Body of pancreas (tissue), 4 donors: ENCODE data around the gene SNRK. TPM values are rescaled to one million over a fixed set of nuclear protein-coding genes. Genes with fewer than 3 reads are reported as not detected.

ENCODE experiments used
- ATAC-seq: fragments of 150-250 bp; one replicate; pipeline ENCODE4 v1.9.1; 2016
- DNase-seq, 4 donors: peaks; one replicate each; pipeline ENCODE4 v3.0.0-alpha.2; 2019
- H3K27ac ChIP-seq, 4 donors: fragments of 200-600 bp; sonication (generic); 1 replicate in 3 of 4; 2 replicates in 1 of 4; pipeline versions ENCODE4 v1.5.1 to v1.6.1; 2016 to 2019; ENCODE audit warnings: mild to moderate bottlenecking in 1 of 4, mixed read lengths in 1 of 4, moderate library complexity in 1 of 4
- H3K27me3 ChIP-seq, 2 donors: fragments of 200-600 bp; sonication (generic); one replicate each; pipeline ENCODE4 v1.6.0; 2016; ENCODE audit warnings: mild to moderate bottlenecking in 1 of 2
- H3K36me3 ChIP-seq, 2 donors: fragments of 200-600 bp; sonication (generic); replicated peaks in 1 of 2; 2 replicates each; pipeline ENCODE4 v1.5.1; 2016; ENCODE audit warnings: low read depth in 2 of 2; ENCODE audit not compliant: insufficient read depth in 1 of 2
- H3K4me1 ChIP-seq: fragments of 200-600 bp; sonication (generic); one replicate; pipeline ENCODE4 v1.6.0; 2016
- H3K4me3 ChIP-seq, 2 donors: fragments of 200-600 bp; sonication (generic); 1 replicate in 1 of 2; 2 replicates in 1 of 2; pipeline ENCODE4 v1.5.1; 2016 to 2019
- H3K9me3 ChIP-seq, 3 donors: fragments of 200-600 bp; sonication (generic); 1 replicate in 2 of 3; 2 replicates in 1 of 3; pipeline ENCODE4 v1.5.1; 2016
- CTCF ChIP-seq, 7 experiments: fragments of 450-650 bp in 4 of 7; fragments of 200-600 bp in 3 of 7; sonication (generic) in 3 of 7; IDR thresholded peaks; one replicate each; pipeline ENCODE4 v1.5.1; 2016 to 2019; ENCODE audit warnings: antibody characterized with exemption in 7 of 7
- POLR2A ChIP-seq, 3 donors: fragments of 450-650 bp; IDR thresholded peaks; one replicate each; pipeline ENCODE4 v1.6.1; 2016; ENCODE audit warnings: antibody characterized with exemption in 3 of 3, mild to moderate bottlenecking in 2 of 3
- WGBS, 2 donors: methylation state at CpG; one replicate each; pipeline ENCODE4 v1.1.5; 2017; 5-methylcytosine and 5-hydroxymethylcytosine counted together
- intact Hi-C: fragments of 100-400 bp; cut with DNase I; formaldehyde crosslinking; loops from one replicate; pipeline ENCODE4 v1.15.1; 2023
- total RNA-seq, 2 donors: library from RNA; depleted of rRNA; stranded (reverse); fragments of >200 nt; gene quantifications; one replicate each; pipeline ENCODE4 v1.1.0, GENCODE V29; 2016

Gene SNRK
- total RNA-seq, 2 donors from 2014 or later, result 22.4 to 25.7 TPM

- 56 to 59% methylated on average over 3 to 4 of the region's 4 CpGs for WGBS, 2 donors
- Histone ChIP-seq H3K4me1 (peaks cover 88% of the 10 kb centered on the region), H3K36me3 (no peaks in the 10 kb centered on the region), H3K27me3 (no peaks in the 10 kb centered on the region), H3K4me3 (no peak overlapping the region), H3K9me3 (no peaks in the 10 kb centered on the region), H3K27ac (peak overlapping the region in 3 of 4 donors; percentile 31 to 60 (median 44))
- intact Hi-C loops, result no loop called here
- no peak for DNase-seq
- TF ChIP-seq CTCF (IDR thresholded peaks at IDR 0.05) (no peak), POLR2A (IDR thresholded peaks at IDR 0.05) (no peak)
- no peak for ATAC-seq
Observed at GRCh38 chr3:43298761-43299160, 12.4 kb downstream of the SNRK start.

GRCh38 chr3:43302116-43302880 is 16.0 kb downstream of the SNRK start:
- intact Hi-C loops, result no loop called here
- H3K27ac ChIP-seq, result peak overlapping the region in 2 of 4 donors; percentile 6 to 52
- no peak overlapping the region for H3K4me3 ChIP-seq
- TF ChIP-seq CTCF (IDR thresholded peaks at IDR 0.05) (no peak), POLR2A (IDR thresholded peaks at IDR 0.05) (no peak)
- 19 to 35% methylated on average over 1 of the region's 1 CpG for WGBS, 2 donors
- ATAC-seq (no peak), DNase-seq (no peak)
- no peaks in the 10 kb centered on the region for H3K27me3 ChIP-seq
- H3K9me3 ChIP-seq, result no peaks in the 10 kb centered on the region
- H3K4me1 ChIP-seq, result peaks cover 65% of the 10 kb centered on the region
- peaks cover 0 to 2% of the 10 kb centered on the region in 2 donors for H3K36me3 ChIP-seq

DNA sequence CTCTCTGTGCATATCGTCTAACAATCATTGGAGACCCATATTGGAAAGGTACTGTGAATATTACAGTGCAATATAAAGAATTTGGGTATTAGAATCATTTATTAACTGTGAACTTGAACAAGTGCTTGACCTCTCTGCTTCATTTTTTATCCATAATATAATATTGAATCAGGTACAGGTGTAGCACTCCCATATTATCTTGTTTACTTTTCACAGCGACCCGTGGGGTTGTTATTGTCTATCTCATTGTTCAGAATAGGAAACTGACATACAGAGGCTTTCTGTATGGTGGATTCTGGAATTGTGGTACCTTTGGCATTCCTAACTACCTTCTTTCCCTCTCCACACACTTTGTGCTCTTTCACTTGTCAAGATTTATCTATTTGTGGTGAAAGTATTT is 17.8 kb downstream of the SNRK start:
- no peak for DNase-seq
- no peak for TF ChIP-seq POLR2A (IDR thresholded peaks at IDR 0.05)
- no peak for TF ChIP-seq CTCF (IDR thresholded peaks at IDR 0.05)
- H3K36me3 ChIP-seq, result peaks cover 0 to 2% of the 10 kb centered on the region in 2 donors
- ATAC-seq, result no peak
- no peaks in the 10 kb centered on the region for H3K27me3 ChIP-seq
- H3K9me3 ChIP-seq, result no peaks in the 10 kb centered on the region
- H3K4me3 ChIP-seq, result no peak overlapping the region
- 27 to 29% methylated on average over 3 of the region's 3 CpGs for WGBS, 2 donors
- intact Hi-C loops, result no loop called here
- peaks cover 47% of the 10 kb centered on the region for H3K4me1 ChIP-seq
- peak overlapping the region in 3 of 4 donors; percentile 3 to 52 (median 40) for H3K27ac ChIP-seq

DNA sequence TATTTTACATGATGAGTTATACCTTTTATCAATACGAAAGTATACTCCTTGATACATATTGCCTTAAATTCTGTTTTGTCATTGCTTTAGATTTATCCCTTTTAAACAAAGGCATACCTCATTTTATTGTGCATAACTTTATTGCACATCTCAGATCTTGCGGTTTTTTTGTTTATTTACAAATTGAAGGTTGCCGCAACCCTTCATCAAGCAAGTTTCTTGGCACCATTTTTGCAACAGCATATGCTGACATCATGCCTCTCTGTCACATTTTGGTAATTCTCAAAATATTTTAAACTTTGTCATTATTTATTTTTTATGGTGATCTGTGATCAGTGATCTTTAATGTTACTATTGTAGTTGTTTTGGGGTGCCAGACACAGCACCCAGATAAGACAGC is 20.9 kb downstream of the SNRK start:
- Histone ChIP-seq H3K27ac (no peak overlapping the region), H3K27me3 (no peaks in the 10 kb centered on the region), H3K36me3 (peaks cover 0 to 4% of the 10 kb centered on the region in 2 donors), H3K4me3 (no peak overlapping the region), H3K9me3 (no peaks in the 10 kb centered on the region), H3K4me1 (peaks cover 34% of the 10 kb centered on the region)
- intact Hi-C loops, result no loop called here
- DNase-seq (no peak), ATAC-seq (no peak)
- TF ChIP-seq POLR2A (IDR thresholded peaks at IDR 0.05), result no peak
- TF ChIP-seq CTCF (IDR thresholded peaks at IDR 0.05), result no peak
- 69 to 75% methylated on average over 3 of the region's 3 CpGs for WGBS, 2 donors

DNA sequence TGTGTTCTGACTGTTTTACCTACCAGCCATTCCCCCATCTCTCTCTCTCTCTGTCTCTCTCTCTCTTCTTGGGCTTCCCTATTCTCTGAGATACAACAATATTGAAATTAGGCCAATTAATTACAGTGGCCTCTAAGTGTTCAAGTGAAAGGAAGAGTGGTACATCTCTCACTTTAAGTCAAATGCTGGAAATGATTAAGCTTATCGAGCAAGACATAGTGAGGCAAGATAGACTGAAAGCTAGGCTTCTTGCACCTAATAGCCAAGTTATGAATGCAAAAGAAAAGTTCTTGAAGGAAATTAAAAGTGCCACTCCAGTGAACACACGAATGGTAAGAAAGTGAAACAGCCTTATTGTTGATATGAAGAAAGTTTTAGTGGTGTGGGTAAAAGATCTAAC is 21.3 kb downstream of the SNRK start:
- peaks cover 29% of the 10 kb centered on the region for H3K4me1 ChIP-seq
- DNase-seq, result no peak
- intact Hi-C loops, result no loop called here
- no peak overlapping the region for H3K27ac ChIP-seq
- H3K27me3 ChIP-seq, result no peaks in the 10 kb centered on the region
- ATAC-seq, result no peak
- WGBS, 2 donors, result 62 to 65% methylated on average over 2 of the region's 2 CpGs
- TF ChIP-seq CTCF (IDR thresholded peaks at IDR 0.05), result no peak
- no peak for TF ChIP-seq POLR2A (IDR thresholded peaks at IDR 0.05)
- H3K36me3 ChIP-seq, result peaks cover 0 to 4% of the 10 kb centered on the region in 2 donors
- no peak overlapping the region for H3K4me3 ChIP-seq
- no peaks in the 10 kb centered on the region for H3K9me3 ChIP-seq
